ENCODE data around the gene DHFR. TPM values are rescaled to one million over a fixed set of nuclear protein-coding genes. Genes with fewer than 3 reads are reported as not detected.

The DHFR gene
- total RNA-seq, 1 donor, result 7.7 TPM

GRCh38 chr5:80631278-80632259 is 23.2 kb downstream of the DHFR start:
- H3K4me3 ChIP-seq (ENCODE audit: low read length), result no peak overlapping the region
- H3K27me3 ChIP-seq (ENCODE audit: insufficient read depth, low read length), result no peaks in the 10 kb centered on the region
- peaks cover 9% of the 10 kb centered on the region for H3K4me1 ChIP-seq (ENCODE audit: insufficient read depth, low read length)
- no peaks in the 10 kb centered on the region for H3K9me3 ChIP-seq (ENCODE audit: low read depth, low read length)

- Histone ChIP-seq H3K27me3 (ENCODE audit: insufficient read depth, low read length) (no peaks in the 10 kb centered on the region), H3K4me1 (ENCODE audit: insufficient read depth, low read length) (peaks cover 15% of the 10 kb centered on the region), H3K9me3 (ENCODE audit: low read depth, low read length) (no peaks in the 10 kb centered on the region), H3K4me3 (ENCODE audit: low read length) (no peak overlapping the region)
Observed at GRCh38 chr5:80629281-80629680, 25.5 kb downstream of the DHFR start.

- no peaks in the 10 kb centered on the region for H3K27me3 ChIP-seq (ENCODE audit: insufficient read depth, low read length)
- H3K4me3 ChIP-seq (ENCODE audit: low read length), result no peak overlapping the region
- H3K4me1 ChIP-seq (ENCODE audit: insufficient read depth, low read length), result peaks cover 48% of the 10 kb centered on the region
- H3K9me3 ChIP-seq (ENCODE audit: low read depth, low read length), result no peaks in the 10 kb centered on the region
Observed at GRCh38 chr5:80625230-80625629, 29.6 kb downstream of the DHFR start.

GRCh38 chr5:80623999-80624398 is 30.8 kb downstream of the DHFR start:
- Histone ChIP-seq H3K4me1 (ENCODE audit: insufficient read depth, low read length) (peaks cover 41% of the 10 kb centered on the region), H3K27me3 (ENCODE audit: insufficient read depth, low read length) (no peaks in the 10 kb centered on the region), H3K4me3 (ENCODE audit: low read length) (no peak overlapping the region), H3K9me3 (ENCODE audit: low read depth, low read length) (no peaks in the 10 kb centered on the region)

GRCh38 chr5:80622756-80623155 is 32.0 kb downstream of the DHFR start:
- peaks cover 41% of the 10 kb centered on the region for H3K4me1 ChIP-seq (ENCODE audit: insufficient read depth, low read length)
- H3K9me3 ChIP-seq (ENCODE audit: low read depth, low read length), result no peaks in the 10 kb centered on the region
- H3K4me3 ChIP-seq (ENCODE audit: low read length), result no peak overlapping the region
- no peaks in the 10 kb centered on the region for H3K27me3 ChIP-seq (ENCODE audit: insufficient read depth, low read length)

GRCh38 chr5:80620211-80620610 is 34.6 kb downstream of the DHFR start:
- H3K9me3 ChIP-seq (ENCODE audit: low read depth, low read length), result no peaks in the 10 kb centered on the region
- H3K4me3 ChIP-seq (ENCODE audit: low read length), result no peak overlapping the region
- H3K27me3 ChIP-seq (ENCODE audit: insufficient read depth, low read length), result no peaks in the 10 kb centered on the region
- peaks cover 41% of the 10 kb centered on the region for H3K4me1 ChIP-seq (ENCODE audit: insufficient read depth, low read length)

GRCh38 chr5:80619086-80619485 is 35.7 kb downstream of the DHFR start:
- H3K9me3 ChIP-seq (ENCODE audit: low read depth, low read length), result no peaks in the 10 kb centered on the region
- H3K27me3 ChIP-seq (ENCODE audit: insufficient read depth, low read length), result no peaks in the 10 kb centered on the region
- H3K4me1 ChIP-seq (ENCODE audit: insufficient read depth, low read length), result peaks cover 33% of the 10 kb centered on the region
- H3K4me3 ChIP-seq (ENCODE audit: low read length), result no peak overlapping the region

GRCh38 chr5:80618438-80618837 is 36.3 kb downstream of the DHFR start:
- H3K9me3 ChIP-seq (ENCODE audit: low read depth, low read length), result no peaks in the 10 kb centered on the region
- H3K4me3 ChIP-seq (ENCODE audit: low read length), result no peak overlapping the region
- no peaks in the 10 kb centered on the region for H3K27me3 ChIP-seq (ENCODE audit: insufficient read depth, low read length)

GRCh38 chr5:80615266-80615914 is 39.4 kb downstream of the DHFR start:
- H3K4me1 ChIP-seq (ENCODE audit: insufficient read depth, low read length), result peaks cover 8% of the 10 kb centered on the region
- no peaks in the 10 kb centered on the region for H3K27me3 ChIP-seq (ENCODE audit: insufficient read depth, low read length)
- H3K9me3 ChIP-seq (ENCODE audit: low read depth, low read length), result no peaks in the 10 kb centered on the region

More at GRCh38 chr5:80618438-80618837, 36.3 kb downstream of the DHFR start:
- peaks cover 27% of the 10 kb centered on the region for H3K4me1 ChIP-seq (ENCODE audit: insufficient read depth, low read length)

GRCh38 chr5:80609692-80610091 is 45.1 kb downstream of the DHFR start:
- Histone ChIP-seq H3K9me3 (ENCODE audit: low read depth, low read length) (no peaks in the 10 kb centered on the region), H3K27me3 (ENCODE audit: insufficient read depth, low read length) (no peaks in the 10 kb centered on the region), H3K4me3 (ENCODE audit: low read length) (no peak overlapping the region), H3K4me1 (ENCODE audit: insufficient read depth, low read length) (peaks cover 17% of the 10 kb centered on the region)

More at GRCh38 chr5:80615266-80615914, 39.4 kb downstream of the DHFR start:
- no peak overlapping the region for H3K4me3 ChIP-seq (ENCODE audit: low read length)

GRCh38 chr5:80608731-80609130 is 46.1 kb downstream of the DHFR start:
- Histone ChIP-seq H3K9me3 (ENCODE audit: low read depth, low read length) (no peaks in the 10 kb centered on the region), H3K4me1 (ENCODE audit: insufficient read depth, low read length) (peaks cover 17% of the 10 kb centered on the region), H3K27me3 (ENCODE audit: insufficient read depth, low read length) (no peaks in the 10 kb centered on the region), H3K4me3 (ENCODE audit: low read length) (no peak overlapping the region)

- Histone ChIP-seq H3K27me3 (ENCODE audit: insufficient read depth, low read length) (no peaks in the 10 kb centered on the region), H3K9me3 (ENCODE audit: low read depth, low read length) (no peaks in the 10 kb centered on the region), H3K4me3 (ENCODE audit: low read length) (no peak overlapping the region), H3K4me1 (ENCODE audit: insufficient read depth, low read length) (peaks cover 13% of the 10 kb centered on the region)
Observed at GRCh38 chr5:80607832-80608231, 47.0 kb downstream of the DHFR start.

GRCh38 chr5:80607343-80607742 is 47.4 kb downstream of the DHFR start:
- H3K27me3 ChIP-seq (ENCODE audit: insufficient read depth, low read length), result no peaks in the 10 kb centered on the region
- no peaks in the 10 kb centered on the region for H3K9me3 ChIP-seq (ENCODE audit: low read depth, low read length)
- H3K4me3 ChIP-seq (ENCODE audit: low read length), result no peak overlapping the region
- peaks cover 13% of the 10 kb centered on the region for H3K4me1 ChIP-seq (ENCODE audit: insufficient read depth, low read length)

- Histone ChIP-seq H3K4me3 (ENCODE audit: low read length) (no peak overlapping the region), H3K27me3 (ENCODE audit: insufficient read depth, low read length) (no peaks in the 10 kb centered on the region), H3K4me1 (ENCODE audit: insufficient read depth, low read length) (no peaks in the 10 kb centered on the region), H3K9me3 (ENCODE audit: low read depth, low read length) (no peaks in the 10 kb centered on the region)
Observed at GRCh38 chr5:80600943-80601693, 53.7 kb downstream of the DHFR start.

GRCh38 chr5:80597500-80597899 is 57.3 kb downstream of the DHFR start:
- no peaks in the 10 kb centered on the region for H3K27me3 ChIP-seq (ENCODE audit: insufficient read depth, low read length)
- H3K4me1 ChIP-seq (ENCODE audit: insufficient read depth, low read length), result no peaks in the 10 kb centered on the region
- H3K4me3 ChIP-seq (ENCODE audit: low read length), result no peak overlapping the region
- no peaks in the 10 kb centered on the region for H3K9me3 ChIP-seq (ENCODE audit: low read depth, low read length)
